ENCODE measurements around the gene JMJD8.
A peak's percentile ranks its signal among the peaks of the same experiment; 100 is the strongest.
"Not testable (repeated sequence)": the region's sequence is repeated elsewhere in the genome, so short reads cannot be mapped to it uniquely, and the experiment has no call there.

The JMJD8 gene

GRCh38 chr16:715477-716199, 31.5 kb upstream of the JMJD8 start:
- TF ChIP-seq CTCF (conservative IDR thresholded peaks at IDR 0.05) = peak; percentile 14; the same call in 1 of the 2 replicates
- H3K27ac ChIP-seq = peak overlapping the region; percentile 53

- no peak for TF ChIP-seq CTCF (conservative IDR thresholded peaks at IDR 0.05)
- peak within 1 kb of the TSS; percentile 53 for H3K27ac ChIP-seq
These were observed 30.7 kb upstream of the JMJD8 start, which contains the start of gene METRN for GRCh38 chr16:714558-715476. TSS of gene METRN (plus strand) at chr16:715118. CDS start at chr16:715290, 172 bp downstream.

- 0 out of 2 replicates have a peak overlapping the region, but pooled peaks have one; percentile 3 for H3K27ac ChIP-seq
- TF ChIP-seq CTCF (conservative IDR thresholded peaks at IDR 0.05) = no peak
These were observed 29.9 kb upstream of the JMJD8 start for GRCh38 chr16:714079-714478.

- H3K27ac ChIP-seq = not testable (repeated sequence)
- TF ChIP-seq CTCF (conservative IDR thresholded peaks at IDR 0.05) = peak; percentile 37
These were observed 28.7 kb upstream of the JMJD8 start for GRCh38 chr16:712740-713250.

GRCh38 chr16:711548-712320, 27.6 kb upstream of the JMJD8 start:
- H3K27ac ChIP-seq = no peak overlapping the region
- TF ChIP-seq CTCF (conservative IDR thresholded peaks at IDR 0.05) = peak; percentile 89

- H3K27ac ChIP-seq = no peak overlapping the region
- TF ChIP-seq CTCF (conservative IDR thresholded peaks at IDR 0.05) = no peak
These were observed 26.9 kb upstream of the JMJD8 start for GRCh38 chr16:711084-711483.

Measured in VCaP (cell line).